ENCODE results near the gene TMEM143.

- TF ChIP-seq CTCF (IDR thresholded peaks at IDR 0.05; ENCODE audit: borderline replicate concordance, extremely low read depth, low read length, poor library complexity, severe bottlenecking) (no peak), EZH2 (IDR thresholded peaks at IDR 0.05; ENCODE audit: borderline replicate concordance, low read depth, low read length, severe bottlenecking) (no peak)
Measured at GRCh38 chr19:48348045-48348444, 15.7 kb downstream of the TMEM143 start.

Data from DND-41 (cell line).